ENCODE data around the gene ERICH3.

DNA sequence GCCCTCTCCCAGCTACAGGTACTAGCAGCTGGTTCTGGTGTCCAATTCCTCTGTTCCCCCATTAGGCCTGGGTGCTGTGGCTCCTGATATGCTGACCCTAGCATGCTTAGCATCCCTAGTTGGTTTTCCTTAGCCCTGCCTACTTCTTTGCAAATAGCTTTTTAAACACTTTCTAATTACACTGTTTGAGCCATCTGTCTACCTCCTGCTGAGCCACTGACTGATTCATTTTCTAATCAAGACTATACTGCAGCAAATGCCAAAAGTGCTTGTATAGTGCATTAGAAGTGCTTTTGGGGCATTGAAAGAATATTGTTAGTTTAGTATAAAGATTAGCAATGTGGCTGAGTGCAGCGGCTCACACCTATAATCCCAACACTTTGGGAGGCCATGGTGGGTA, 36.3 kb downstream of the ERICH3 start:
- TF ChIP-seq POLR2AphosphoS5 (IDR thresholded peaks at IDR 0.05): no peak
- TF ChIP-seq POLR2A (IDR thresholded peaks at IDR 0.05): no peak
- no peak for TF ChIP-seq CTCF (IDR thresholded peaks at IDR 0.05)
